H1 (cell line): ENCODE measurements around the gene SBF2. TPM values are rescaled to one million over a fixed set of nuclear protein-coding genes. Genes with fewer than 3 reads are reported as not detected.
A peak's percentile ranks its signal among the peaks of the same experiment; 100 is the strongest.

ENCODE experiments used
- CTCF ChIA-PET: fragments of 300-600 bp; sonication (Branson Sonifier 250); formaldehyde crosslinking; loops from one replicate; lab custom pipeline; 2021; ENCODE audit not compliant: partially characterized antibody; lab: Charles Lee
- POLR2A ChIA-PET: fragments of 300-600 bp; sonication (Branson Sonifier 250); formaldehyde crosslinking; loops from one replicate; lab custom pipeline; 2021; ENCODE audit warnings: inconsistent platforms; ENCODE audit not compliant: partially characterized antibody; lab: Charles Lee
- DNase-seq, 2 experiments: peaks; one replicate each; pipeline versions ENCODE4 v3.0.0 to v3.0.0-alpha.2; 2010 to 2022; ENCODE audit warnings: low spot score in 2 of 2, low read depth in 1 of 2, mixed read lengths in 1 of 2
- FAIRE-seq: peaks from 2 replicates; lab custom pipeline; 2011; peaks lifted over from hg19 to GRCh38; lab: Jason Lieb, UNC
- H2AFZ ChIP-seq: 2 replicates; pipeline ENCODE4 v1.8.1; 2012; ENCODE audit warnings: low read length, inconsistent platforms
- H2AK5ac ChIP-seq: 2 replicates; pipeline ENCODE4 v1.6.1; 2013; ENCODE audit warnings: low read depth, low read length
- H2BK120ac ChIP-seq: replicated peaks from 2 replicates; pipeline ENCODE3; 2013; ENCODE audit warnings: low read depth, low read length, inconsistent platforms
- H2BK12ac ChIP-seq: 2 replicates; pipeline ENCODE4 v1.6.1; 2013; ENCODE audit warnings: low read depth, low read length
- H2BK15ac ChIP-seq: 2 replicates; pipeline ENCODE4 v1.6.1; 2013; ENCODE audit warnings: low read length
- H2BK20ac ChIP-seq: 2 replicates; pipeline ENCODE4 v1.6.1; 2013; ENCODE audit warnings: low read length
- H2BK5ac ChIP-seq: 2 replicates; pipeline ENCODE4 v1.6.1; 2013; ENCODE audit warnings: low read depth, low read length
- H3K14ac ChIP-seq: 2 replicates; pipeline ENCODE4 v1.6.1; 2013; ENCODE audit warnings: inconsistent platforms; ENCODE audit not compliant: insufficient read length
- H3K18ac ChIP-seq: 2 replicates; pipeline ENCODE4 v1.6.1; 2013; ENCODE audit warnings: low read length; ENCODE audit errors: extremely low read depth
- H3K23ac ChIP-seq: 2 replicates; pipeline ENCODE4 v1.6.1; 2013; ENCODE audit warnings: inconsistent platforms; ENCODE audit not compliant: insufficient read length
- H3K23me2 ChIP-seq: 2 replicates; pipeline ENCODE4 v1.6.1; 2013; ENCODE audit warnings: low read depth, low read length
- H3K27ac ChIP-seq: 2 replicates; pipeline ENCODE4 v1.6.1; 2011; ENCODE audit warnings: low read depth, low read length, inconsistent platforms
- H3K27me3 ChIP-seq, 4 experiments: replicated peaks in 1 of 4; 1 replicate in 1 of 4; 2 replicates in 3 of 4; pipeline versions ENCODE4 v1.6.1 to v1.8.1; 2011 to 2013; ENCODE audit warnings: low read length in 3 of 4, mild to moderate bottlenecking in 3 of 4, inconsistent platforms in 2 of 4, mixed read lengths in 2 of 4, moderate library complexity in 1 of 4; ENCODE audit not compliant: control insufficient read depth in 3 of 4, insufficient read depth in 3 of 4; ENCODE audit errors: extremely low read depth in 1 of 4
- H3K36me3 ChIP-seq, 4 experiments: 2 replicates each; pipeline versions ENCODE4 v1.6.1 to v1.8.1; 2011 to 2013; ENCODE audit warnings: mild to moderate bottlenecking in 4 of 4, low read length in 3 of 4, moderate library complexity in 2 of 4, control low read depth in 1 of 4, inconsistent platforms in 1 of 4; ENCODE audit not compliant: insufficient read depth in 4 of 4, control insufficient read depth in 2 of 4
- H3K4ac ChIP-seq: replicated peaks from 2 replicates; pipeline ENCODE3; 2013; ENCODE audit warnings: low read length, low read depth, mixed read lengths, inconsistent platforms; ENCODE audit not compliant: insufficient read length
- H3K4me1 ChIP-seq, 4 experiments: replicated peaks in 1 of 4; 1 replicate in 1 of 4; 2 replicates in 3 of 4; pipeline versions ENCODE4 v1.6.1 to v1.8.1; 2011 to 2013; ENCODE audit warnings: low read length in 3 of 4, inconsistent platforms in 2 of 4, mixed read lengths in 1 of 4; ENCODE audit not compliant: insufficient read depth in 4 of 4, control insufficient read depth in 3 of 4
- H3K4me2 ChIP-seq, 2 experiments: 2 replicates each; pipeline versions ENCODE4 v1.6.1 to v1.8.1; 2011 to 2013; ENCODE audit warnings: low read depth in 2 of 2, low read length in 2 of 2, control low read depth in 1 of 2, inconsistent platforms in 1 of 2, mild to moderate bottlenecking in 1 of 2; ENCODE audit not compliant: insufficient read depth in 1 of 2
- H3K4me3 ChIP-seq, 4 experiments: fragments of 200-600, 300-600 bp in 1 of 4; sonication (generic), shearing (Covaris generic), sonication (Bioruptor Twin) in 1 of 4; 2 replicates each; pipeline versions ENCODE4 v1.5.1 to v1.8.1; 2011 to 2016; ENCODE audit warnings: low read length in 4 of 4, low read depth in 3 of 4, control low read depth in 2 of 4, inconsistent platforms in 2 of 4, mild to moderate bottlenecking in 2 of 4, mixed read lengths in 1 of 4, moderate library complexity in 1 of 4; ENCODE audit not compliant: insufficient read depth in 2 of 4; ENCODE audit errors: extremely low read depth in 1 of 4
- H3K56ac ChIP-seq: replicated peaks from 2 replicates; pipeline ENCODE3; 2013; ENCODE audit warnings: low read depth, mild to moderate bottlenecking, mixed read lengths, low read length, inconsistent platforms; ENCODE audit not compliant: insufficient read length
- H3K79me1 ChIP-seq: 2 replicates; pipeline ENCODE4 v1.6.1; 2013; ENCODE audit warnings: low read depth, low read length, control low read depth
- H3K79me2 ChIP-seq, 2 experiments: 2 replicates each; pipeline versions ENCODE4 v1.6.1 to v1.8.1; 2012 to 2013; ENCODE audit warnings: low read length in 2 of 2, mild to moderate bottlenecking in 2 of 2, inconsistent platforms in 1 of 2; ENCODE audit not compliant: insufficient read depth in 2 of 2, control insufficient read depth in 1 of 2
- H3K9ac ChIP-seq, 4 experiments: replicated peaks in 1 of 4; 1 replicate in 1 of 4; 2 replicates in 3 of 4; pipeline versions ENCODE4 v1.6.1 to v1.8.1; 2011 to 2013; ENCODE audit warnings: low read depth in 3 of 4, low read length in 3 of 4, control low read depth in 2 of 4, mild to moderate bottlenecking in 2 of 4, moderate library complexity in 2 of 4, inconsistent platforms in 1 of 4; ENCODE audit errors: extremely low read depth in 1 of 4
- H3K9me3 ChIP-seq, 2 experiments: 2 replicates each; pipeline versions ENCODE4 v1.6.1 to v1.8.1; 2012 to 2013; ENCODE audit warnings: mild to moderate bottlenecking in 2 of 2, moderate library complexity in 2 of 2, control low read depth in 1 of 2, inconsistent platforms in 1 of 2, low read depth in 1 of 2, low read length in 1 of 2, mixed read lengths in 1 of 2; ENCODE audit not compliant: insufficient read depth in 2 of 2
- H4K20me1 ChIP-seq, 2 experiments: replicated peaks in 1 of 2; 2 replicates each; pipeline versions ENCODE3 to v1.8.1; 2011 to 2013; ENCODE audit warnings: inconsistent platforms in 2 of 2, low read length in 2 of 2, mild to moderate bottlenecking in 1 of 2; ENCODE audit not compliant: insufficient read depth in 2 of 2, control insufficient read depth in 1 of 2
- H4K5ac ChIP-seq: 2 replicates; pipeline ENCODE4 v1.6.1; 2013; ENCODE audit warnings: low read length, low read depth, mixed read lengths, inconsistent platforms; ENCODE audit not compliant: insufficient read length
- H4K8ac ChIP-seq: 2 replicates; pipeline ENCODE4 v1.8.0; 2013; ENCODE audit warnings: mild to moderate bottlenecking, moderate library complexity, low read length, inconsistent platforms; ENCODE audit not compliant: insufficient read depth; ENCODE audit errors: extremely low read depth
- H4K91ac ChIP-seq: replicated peaks from 2 replicates; pipeline ENCODE3; 2013; ENCODE audit warnings: low read length, mixed read lengths, inconsistent platforms; ENCODE audit not compliant: insufficient read length
- ATF2 ChIP-seq: IDR thresholded peaks from 2 replicates; pipeline ENCODE4 v1.6.1; 2012; ENCODE audit warnings: low read length, inconsistent platforms
- KDM4A ChIP-seq: IDR thresholded peaks from one replicate; pipeline ENCODE4 v1.7.1; 2012; ENCODE audit warnings: low read depth, mild to moderate bottlenecking, moderate library complexity, low read length, inconsistent platforms; ENCODE audit not compliant: severe bottlenecking
- SAP30 ChIP-seq: fragments of 300-600 bp; sonication (generic); IDR thresholded peaks from 2 replicates; pipeline ENCODE4 v1.7.1; 2012; ENCODE audit warnings: low read length, moderate library complexity, mild to moderate bottlenecking, inconsistent platforms; ENCODE audit not compliant: insufficient read depth, insufficient replicate concordance
- SIN3A ChIP-seq, 2 experiments: IDR thresholded peaks in 1 of 2; conservative IDR thresholded peaks in 1 of 2; 2 replicates each; pipeline ENCODE4 v1.6.1; 2011 to 2012; ENCODE audit warnings: low read length in 2 of 2, improper control_type of control experiment in 1 of 2, low read depth in 1 of 2, mild to moderate bottlenecking in 1 of 2
- TAF1 ChIP-seq: IDR thresholded peaks from 2 replicates; pipeline ENCODE4 v1.6.1; 2011; ENCODE audit warnings: mild to moderate bottlenecking, low read depth, low read length
- TEAD4 ChIP-seq: IDR thresholded peaks from 2 replicates; pipeline ENCODE4 v1.6.1; 2012; ENCODE audit warnings: low read depth, low read length, inconsistent platforms, mixed read lengths
- YY1 ChIP-seq: IDR thresholded peaks from 2 replicates; pipeline ENCODE4 v1.6.1; 2011; ENCODE audit warnings: low read depth, mild to moderate bottlenecking, low read length
- WGBS, 2 experiments: shearing (Covaris generic) in 1 of 2; methylation state at CpG; one replicate each; pipeline versions ENCODE4 v1.1.6 to v1.1.7; 2013 to 2015; ENCODE audit warnings: low lambda C conversion rate in 2 of 2, mixed read lengths in 2 of 2, inconsistent platforms in 1 of 2, low coverage in 1 of 2, missing lambda C conversion rate in 1 of 2; ENCODE audit not compliant: insufficient replicate concordance in 2 of 2, insufficient coverage in 1 of 2, insufficient read length in 1 of 2; ENCODE audit errors: extremely low coverage in 1 of 2, missing lambda C conversion rate in 1 of 2; 5-methylcytosine and 5-hydroxymethylcytosine counted together
- polyA plus RNA-seq, 7 experiments: library from polyadenylated mRNA; depleted of rRNA in 3 of 7; stranded (reverse) in 5 of 7; unstranded in 2 of 7; fragments of >200 nt in 5 of 7; fragments of 200-250 nt in 2 of 7; gene quantifications; 1 replicate in 5 of 7; 2 replicates in 1 of 7; 4 replicates in 1 of 7; pipeline versions ENCODE4 v1.2.1 to v1.2.3, GENCODE V29; 2011 to 2013; ENCODE audit warnings: missing spikeins in 2 of 7, mixed read lengths in 2 of 7
- total RNA-seq: library from RNA; stranded (reverse); fragmentation: NEBNext Ultra II Directional; extraction: Animal tissue kit (Norgen Biotek cat#: 25700); gene quantifications from 2 replicates; pipeline ENCODE4 v1.2.1, GENCODE V29; 2021

Gene SBF2
- total and polyA plus RNA-seq, 2 of the 8 experiments (the other 6 are each of a cell fraction or from before 2014, with no cell fraction given), result 36.7 to 50.5 TPM

DNA sequence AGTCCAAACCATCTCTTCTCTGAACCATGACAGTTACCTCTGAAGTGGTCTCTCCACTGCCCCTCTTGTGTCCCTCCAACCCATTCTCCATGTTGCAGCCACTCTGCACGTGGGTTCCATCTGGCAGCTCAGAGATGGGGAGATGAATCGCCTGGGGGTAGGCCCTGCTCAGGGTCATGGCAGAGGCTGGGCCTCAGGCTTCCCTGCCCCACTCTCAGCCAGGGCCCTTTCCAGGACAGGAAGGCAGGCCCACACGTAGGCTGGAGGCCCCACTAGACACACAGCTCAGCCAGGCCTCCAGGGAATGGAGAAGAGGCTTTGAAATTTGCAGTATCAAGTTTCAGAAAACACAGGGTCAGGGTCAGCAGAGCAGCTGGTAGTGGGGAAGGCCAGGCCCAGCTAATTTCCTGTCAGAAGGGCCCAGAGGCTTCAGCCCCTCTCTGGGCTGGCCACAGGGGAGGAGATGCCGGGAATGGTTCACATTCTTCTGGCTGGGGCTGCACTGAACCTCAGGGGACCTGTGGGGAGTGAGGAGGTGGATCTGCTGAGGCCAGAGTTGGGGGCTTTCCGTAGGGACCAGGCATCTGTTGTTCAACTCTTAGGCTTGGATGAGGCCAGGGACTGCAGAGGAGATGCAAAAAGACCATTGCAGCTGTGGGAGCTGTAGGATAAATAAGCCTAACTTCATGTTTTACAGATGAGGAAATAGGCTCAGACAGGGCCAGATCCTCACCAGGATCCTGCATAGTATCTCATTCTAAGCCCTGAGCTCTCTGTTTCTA lies 528.5 kb downstream of the SBF2 start:
- Histone ChIP-seq H3K27me3 (no peaks in the 10 kb centered on the region), H3K27ac (0 out of 2 replicates have a peak overlapping the region, but pooled peaks have one; percentile 38), H2BK120ac (no peak overlapping the region), H3K79me1 (no peaks in the 10 kb centered on the region), H2AFZ (no peak overlapping the region), H3K9ac (no peak overlapping the region), H3K18ac (peak overlapping the region; percentile 53; the same call in 1 of the 2 replicates), H3K36me3 (no peaks in the 10 kb centered on the region), H4K8ac (no peak overlapping the region; the same call in 1 of the 2 replicates), H3K14ac (no peak overlapping the region), H3K4me2 (no peak overlapping the region), H4K91ac (peak overlapping the region; percentile 89), H3K79me2 (no peaks in the 10 kb centered on the region), H3K56ac (no peak overlapping the region), H2BK15ac (no peak overlapping the region), H2BK20ac (peak overlapping the region; percentile 2; the same call in 1 of the 2 replicates), H3K4me1 (peaks cover 0 to 12% (median 5%) of the 10 kb centered on the region in 4 experiments; a peak in 5 of 7 replicates), H3K9me3 (no peaks in the 10 kb centered on the region), H2BK12ac (peak overlapping the region; percentile 94), H3K23ac (no peak overlapping the region), H2AK5ac (peak overlapping the region; percentile 71; the same call in 1 of the 2 replicates), H2BK5ac (peak overlapping the region; percentile 84; the same call in 1 of the 2 replicates), H4K20me1 (no peaks in the 10 kb centered on the region), H4K5ac (peak overlapping the region; percentile 24), H3K23me2 (no peaks in the 10 kb centered on the region), H3K4ac (peak overlapping the region; percentile 9), H3K4me3 (no peak overlapping the region)
- peak in 1 of 2 experiments; percentile 55 for DNase-seq
- TF ChIP-seq YY1 (0 out of 2 replicates have a peak, but pooled peaks have one; percentile 31), TEAD4 (peak; percentile 94), SAP30 (no peak), KDM4A (peak; percentile 9), ATF2 (no peak), TAF1 (0 out of 2 replicates have a peak, but pooled peaks have one; percentile 21), SIN3A (conservative IDR thresholded peaks at IDR 0.05 in 1 of 2, IDR thresholded peaks at IDR 0.05 in 1 of 2; ENCODE audit: low read depth in 1 of 2, low read length in 2 of 2) (peak; percentile 48 to 63; a peak in 1 of 4 replicates)
- ChIA-PET POLR2A (interaction anchor here (0.6 to 2.0 kb wide), 5 partner anchors 10 to 1305 kb away, joined by 3 to 5 read pairs (median 4); no protein-coding TSS in a partner anchor), CTCF (interaction anchor here (0.6 to 1.8 kb wide), 6 partner anchors 11 to 157 kb away, joined by 3 to 6 read pairs (median 3); no protein-coding TSS in a partner anchor)
- no peak for FAIRE-seq
- WGBS, 2 experiments, result 66% methylated on average over 5 of the region's 5 CpGs; no CpG with 5 or more reads in 1 of the 2 experiments
